CD4-positive, alpha-beta T cell treated with Interleukin-15 for 4 hours (primary cell): Measurements from ENCODE around the gene PHLDB1.
"Not testable (repeated sequence)": the region's sequence is repeated elsewhere in the genome, so short reads cannot be mapped to it uniquely, and the experiment has no call there.

Source experiments
- DNase-seq: peaks from one replicate; pipeline ENCODE4 v3.0.0-alpha.2; 2020; ENCODE audit warnings: low spot score

PHLDB1 gene

DNA sequence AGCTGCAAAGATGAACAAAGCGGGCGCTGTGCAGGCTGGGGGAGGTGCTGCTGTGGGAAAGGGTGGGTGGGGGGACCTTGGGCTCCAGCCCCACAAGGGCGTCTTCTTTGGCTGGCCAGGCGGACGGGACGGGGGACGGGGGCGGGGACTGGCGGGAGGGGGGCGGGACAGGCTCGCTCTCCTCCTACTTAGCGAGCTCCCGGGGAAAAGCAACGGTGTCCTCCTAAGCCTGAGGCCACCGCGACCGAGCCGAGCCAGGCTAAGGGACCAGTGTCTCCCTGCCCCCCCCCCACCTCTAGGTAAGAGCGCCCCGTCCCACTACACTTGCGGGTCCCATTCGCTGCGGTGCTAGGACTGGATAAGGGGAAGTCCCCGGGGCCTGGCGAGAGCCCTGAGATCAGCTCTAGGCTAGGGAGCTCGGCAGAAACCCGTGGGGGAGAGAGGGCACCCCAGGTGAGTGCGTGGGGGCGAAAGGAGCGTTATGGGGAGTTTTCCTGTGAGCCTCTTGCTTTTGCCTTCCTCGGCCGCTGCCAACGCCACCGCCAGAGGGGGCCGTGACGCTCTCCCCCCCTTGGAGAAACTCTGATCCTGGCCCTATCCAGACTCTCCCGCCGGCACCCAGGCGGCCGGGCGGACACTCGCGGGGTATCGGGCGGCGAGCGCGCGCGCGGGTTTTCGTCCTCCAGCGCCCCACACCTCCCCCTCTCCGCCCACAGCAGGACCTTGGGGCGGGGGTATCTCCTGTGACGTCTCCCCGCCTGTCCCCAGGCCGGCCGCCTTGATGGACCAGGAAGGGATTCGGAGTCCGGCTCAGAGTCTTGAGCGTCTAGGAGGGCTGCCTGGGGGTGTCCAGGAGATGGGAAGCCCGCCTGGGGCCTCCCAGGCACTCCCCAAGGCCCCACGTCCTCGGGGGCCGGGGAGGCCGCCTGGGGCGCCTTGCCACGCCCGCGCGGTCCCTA is at the start of gene PHLDB1:
PHLDB1 (plus strand) TSS at position 215 of the 959 bp plus-strand sequence. CDS start 6,222 bp downstream, outside the sequence.
- DNase-seq: peak; percentile 25

DNA sequence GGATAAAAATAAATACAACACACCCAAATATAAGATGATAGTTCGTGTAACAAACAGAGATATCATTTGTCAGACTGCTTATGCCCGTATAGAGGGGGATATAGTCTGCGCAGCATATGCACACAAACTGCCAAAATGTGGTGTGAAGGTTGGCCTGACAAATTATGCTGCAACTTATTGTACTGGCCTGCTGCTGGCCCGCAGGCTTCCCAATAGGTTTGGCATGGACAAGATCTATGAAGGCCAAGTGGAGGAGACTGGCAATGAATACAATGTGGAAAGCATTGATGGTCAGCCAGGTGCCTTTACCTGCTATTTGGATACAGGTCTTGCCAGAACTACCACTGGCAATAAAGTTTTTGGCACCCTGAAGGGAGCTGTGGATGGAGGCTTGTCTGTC is 46.6 kb upstream of the PHLDB1 start:
- no peak for DNase-seq

DNA sequence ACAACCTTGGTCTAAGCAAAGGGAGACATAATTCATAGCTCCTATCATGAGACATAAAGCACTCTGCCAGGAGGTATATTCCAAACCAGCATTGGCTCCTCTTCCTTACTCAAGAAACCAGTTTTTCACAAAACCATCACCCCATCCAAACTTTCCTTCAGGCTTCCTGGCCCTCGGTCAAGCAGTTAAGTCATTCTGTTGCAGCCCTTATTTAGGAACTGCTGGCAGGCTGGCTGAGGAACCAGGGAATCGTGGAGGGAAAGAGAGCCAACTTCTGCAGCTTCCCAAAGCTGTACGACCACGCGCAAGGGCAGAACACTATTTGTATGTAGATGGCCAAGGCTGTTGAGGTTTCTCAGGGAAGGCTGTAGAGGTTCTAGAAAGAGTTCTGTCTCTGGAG is 42.4 kb upstream of the PHLDB1 start:
- no peak for DNase-seq

DNA sequence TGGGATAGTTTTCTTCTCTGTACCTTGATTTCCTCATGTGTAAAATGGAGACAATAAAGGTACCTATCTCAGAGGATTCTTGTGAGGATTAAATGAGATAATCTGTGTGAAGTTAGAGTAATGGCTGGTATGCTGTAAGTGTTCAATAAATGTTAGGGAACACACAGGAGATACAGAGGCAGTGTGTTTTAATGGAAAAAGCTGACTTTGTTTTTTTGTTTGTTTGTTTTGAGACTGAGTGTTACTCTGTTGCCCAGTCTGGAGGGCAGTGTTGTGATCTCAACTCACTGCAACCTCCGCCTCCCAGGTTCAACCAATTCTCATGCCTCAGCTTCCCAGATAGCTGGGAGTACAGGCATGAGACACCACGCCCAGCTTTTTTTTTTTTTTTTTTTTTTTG is 37.7 kb upstream of the PHLDB1 start:
- no peak for DNase-seq

DNA sequence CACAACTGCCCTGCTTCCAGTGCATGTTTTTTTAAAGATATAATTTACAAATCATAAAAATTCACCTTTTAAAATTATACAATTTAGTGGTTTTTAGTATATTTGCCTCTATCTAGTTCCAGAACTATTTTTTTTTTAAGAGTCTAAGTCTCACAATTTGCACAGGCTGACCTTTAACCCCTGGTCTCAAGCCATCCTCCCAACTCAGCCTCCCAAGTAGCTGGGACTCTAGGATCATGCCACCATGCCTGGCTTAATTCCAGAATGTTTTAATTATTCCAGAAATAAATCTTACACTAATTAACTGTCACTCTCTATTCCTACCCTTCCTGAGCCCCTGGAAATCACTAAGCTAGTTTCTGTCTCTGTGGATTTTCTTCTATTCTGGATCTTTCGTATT is 36.6 kb upstream of the PHLDB1 start:
- DNase-seq: no peak

DNA sequence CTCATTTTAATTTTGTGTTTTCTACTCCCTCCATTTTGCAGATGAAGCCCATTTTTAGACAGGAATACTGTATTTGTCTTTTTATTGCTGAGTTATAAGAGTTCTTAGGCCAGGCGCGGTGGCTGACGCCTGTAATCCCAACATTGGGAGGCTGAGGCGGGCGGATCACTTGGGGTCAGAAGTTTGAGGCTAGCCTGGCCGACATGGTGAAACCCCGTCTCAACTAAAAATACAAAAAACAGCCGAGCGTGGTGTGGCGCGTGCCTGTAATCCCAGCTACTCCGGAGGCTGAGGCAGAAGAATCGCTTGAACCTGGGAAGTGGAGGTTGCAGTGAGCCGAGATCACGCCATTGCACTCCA is 35.7 kb upstream of the PHLDB1 start:
- not testable (repeated sequence) for DNase-seq

DNA sequence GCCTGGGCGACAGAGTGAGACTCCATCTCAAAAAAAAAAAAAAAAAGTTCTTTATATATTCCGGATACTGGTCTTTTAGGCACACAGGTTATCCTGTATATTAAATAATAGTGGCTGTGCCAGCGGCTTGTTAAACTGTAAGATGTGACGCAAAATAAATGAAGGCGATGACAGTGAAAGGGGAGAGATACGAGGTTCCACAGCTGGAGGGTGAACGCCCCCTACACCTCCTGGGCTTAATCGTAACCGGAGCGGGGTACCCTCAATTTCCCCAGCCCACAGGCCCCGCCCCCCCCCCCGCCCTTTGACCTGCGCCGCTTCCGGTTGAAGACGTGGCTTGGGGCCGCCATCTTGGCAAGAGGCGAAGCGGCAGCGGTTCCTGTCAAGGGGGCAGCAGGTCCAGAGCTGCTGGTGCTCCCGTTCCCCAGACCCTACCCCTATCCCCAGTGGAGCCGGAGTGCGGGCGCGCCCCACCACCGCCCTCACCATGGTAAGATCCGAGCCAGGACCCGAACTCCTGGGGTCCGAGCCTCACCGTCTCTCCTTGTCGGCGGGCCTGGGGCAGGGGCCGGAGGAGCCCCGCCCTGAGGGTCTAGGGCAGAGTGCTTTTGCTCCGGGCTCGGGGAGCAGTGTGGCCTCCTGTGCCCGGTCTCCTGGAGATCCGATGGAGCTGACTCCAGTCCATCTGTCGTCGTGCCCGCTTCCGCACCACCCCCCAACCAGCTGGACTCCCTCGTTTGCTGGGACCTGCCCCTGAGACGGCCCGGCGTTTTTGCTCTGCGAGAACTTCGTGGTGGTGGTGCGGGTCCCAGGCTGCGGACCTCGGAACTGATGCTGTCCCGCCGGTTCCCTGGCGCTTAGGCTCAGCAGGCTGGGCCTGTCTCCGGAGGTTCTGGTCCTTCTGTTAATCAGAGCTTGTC is 35.1 kb upstream of the PHLDB1 start, which contains the start of gene ARCN1:
ARCN1 (plus strand) TSS at position 349 of the 920 bp plus-strand sequence; CDS start at position 488, 139 bp downstream.
- peak; percentile 76 for DNase-seq

DNA sequence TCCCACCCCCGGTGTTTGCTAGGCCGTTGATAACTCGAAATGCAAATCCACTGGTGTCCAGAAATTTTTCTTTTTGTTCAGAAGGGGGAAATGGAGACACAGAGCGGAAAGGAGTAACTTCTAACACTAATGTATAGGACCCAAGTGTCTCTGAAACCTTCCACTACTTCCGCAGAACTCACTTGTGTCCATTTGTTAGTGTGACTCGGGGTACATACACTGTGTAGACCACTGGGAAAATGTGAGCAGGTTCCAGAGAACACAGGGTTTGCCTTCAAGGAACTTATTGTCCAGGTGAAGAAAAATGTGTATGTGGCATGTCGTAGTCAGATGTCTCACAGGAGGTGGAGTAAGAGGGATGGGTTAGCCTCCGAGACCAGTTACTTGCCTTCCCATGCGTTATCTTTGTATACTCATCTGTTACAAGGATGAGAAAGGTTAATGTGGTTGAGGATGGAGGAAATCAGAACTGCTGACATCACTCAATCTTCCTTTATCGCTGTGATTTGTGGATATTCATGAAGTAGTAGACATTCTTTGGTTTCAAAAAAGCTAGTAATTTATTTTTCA is 34.3 kb upstream of the PHLDB1 start:
- peak; percentile 45 for DNase-seq

DNA sequence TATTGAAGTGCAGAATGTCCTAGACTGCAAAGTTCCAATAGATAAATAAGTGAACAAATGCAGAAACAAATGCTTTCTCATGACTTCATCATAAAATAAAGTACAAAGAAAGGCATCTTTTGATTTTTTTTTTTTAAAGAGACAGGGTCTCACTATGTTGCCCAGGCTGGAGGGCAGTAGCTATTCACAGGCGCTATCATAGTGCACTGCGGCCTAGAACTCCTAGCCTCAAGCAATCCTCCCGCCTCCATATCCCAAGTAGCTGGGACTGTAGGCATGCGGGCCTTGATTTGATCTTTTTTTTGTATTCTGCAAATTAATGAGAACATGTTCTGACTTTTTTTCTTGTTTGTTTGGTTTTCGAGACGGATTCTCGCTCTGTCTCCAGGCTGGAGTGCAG is 32.8 kb upstream of the PHLDB1 start:
- no peak for DNase-seq

DNA sequence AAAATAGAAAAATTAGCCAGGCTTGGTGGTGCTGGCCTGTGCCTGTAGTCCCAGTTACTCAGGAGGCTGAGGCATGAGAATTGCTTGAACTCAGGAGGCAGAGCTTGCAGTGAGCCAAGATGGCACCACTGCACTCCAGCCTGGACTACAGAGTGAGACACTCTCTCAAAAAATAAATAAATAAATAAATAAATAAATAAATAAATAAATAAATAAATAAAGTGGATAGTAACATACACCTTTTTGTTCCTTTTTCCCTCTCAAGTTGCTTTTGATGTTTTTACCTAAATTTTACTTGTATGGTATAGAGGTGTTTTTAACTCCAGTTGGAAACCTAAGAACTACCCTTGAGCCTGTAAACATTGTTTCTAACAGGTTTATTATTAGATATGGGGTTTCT is 29.4 kb upstream of the PHLDB1 start:
- not testable (repeated sequence) for DNase-seq

DNA sequence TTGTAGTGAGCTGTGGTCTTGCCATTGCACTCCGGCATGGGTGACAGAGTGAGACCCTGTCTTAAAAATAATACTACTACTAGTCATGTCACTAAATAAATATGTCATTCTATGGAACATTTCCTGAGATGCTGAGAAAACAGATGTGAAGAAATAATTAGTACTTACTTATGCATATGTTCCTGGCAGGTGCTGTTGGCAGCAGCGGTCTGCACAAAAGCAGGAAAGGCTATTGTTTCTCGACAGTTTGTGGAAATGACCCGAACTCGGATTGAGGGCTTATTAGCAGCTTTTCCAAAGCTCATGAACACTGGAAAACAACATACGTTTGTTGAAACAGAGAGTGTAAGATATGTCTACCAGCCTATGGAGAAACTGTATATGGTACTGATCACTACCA is 26.4 kb upstream of the PHLDB1 start:
- no peak for DNase-seq

DNA sequence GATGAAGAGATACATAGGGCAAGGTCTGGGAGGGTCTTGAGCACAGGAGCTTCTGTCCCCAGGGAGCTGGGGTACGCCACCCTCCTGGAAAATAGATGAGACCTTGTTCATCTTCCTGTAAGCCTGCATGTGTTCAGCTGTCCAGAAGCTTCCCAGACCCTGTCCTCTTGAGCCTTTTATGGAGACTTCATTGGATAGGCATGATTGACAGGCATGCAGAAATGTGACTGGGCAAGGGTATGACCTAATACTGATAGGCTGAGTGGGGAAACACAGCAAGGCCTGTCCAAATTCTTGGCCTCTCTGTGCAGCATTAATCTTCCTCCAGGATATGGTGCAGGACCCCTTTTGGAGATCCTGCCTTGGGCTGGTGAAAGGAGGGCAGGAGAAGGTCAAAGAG is 19.5 kb upstream of the PHLDB1 start:
- DNase-seq: no peak

DNA sequence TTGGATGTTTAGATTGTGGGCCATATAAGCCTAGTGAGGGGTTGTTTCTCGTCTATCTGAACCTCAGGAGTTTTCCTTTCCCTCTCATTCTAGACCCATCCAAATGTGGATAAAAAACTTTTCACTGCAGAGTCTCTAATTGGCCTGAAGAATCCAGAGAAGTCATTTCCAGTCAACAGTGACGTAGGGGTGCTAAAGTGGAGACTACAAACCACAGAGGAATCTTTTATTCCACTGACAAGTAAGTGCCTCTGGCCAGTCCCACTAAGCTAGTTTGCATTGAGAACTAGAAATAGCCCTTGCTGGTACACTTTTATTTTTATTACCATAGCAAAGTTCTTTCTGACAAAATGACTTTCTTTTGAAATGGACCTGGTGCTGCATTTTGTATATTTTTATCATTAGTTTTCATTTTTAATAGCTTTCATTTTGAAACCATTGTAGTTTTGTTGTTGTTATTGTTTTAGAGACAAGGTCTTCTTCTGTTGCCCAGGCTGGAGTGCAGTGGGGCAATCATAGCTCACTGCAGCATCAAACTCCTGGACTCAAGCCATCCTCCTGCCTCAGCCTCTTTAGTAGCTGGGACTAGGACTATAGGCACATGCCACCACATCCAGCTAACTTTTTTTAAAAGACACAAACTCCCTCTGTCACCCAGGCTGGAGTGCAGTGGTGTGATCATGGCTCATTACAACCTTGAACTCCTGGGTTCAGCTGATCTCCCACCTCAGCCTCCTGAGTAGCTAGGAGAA is 14.6 kb upstream of the PHLDB1 start:
- DNase-seq: no peak

DNA sequence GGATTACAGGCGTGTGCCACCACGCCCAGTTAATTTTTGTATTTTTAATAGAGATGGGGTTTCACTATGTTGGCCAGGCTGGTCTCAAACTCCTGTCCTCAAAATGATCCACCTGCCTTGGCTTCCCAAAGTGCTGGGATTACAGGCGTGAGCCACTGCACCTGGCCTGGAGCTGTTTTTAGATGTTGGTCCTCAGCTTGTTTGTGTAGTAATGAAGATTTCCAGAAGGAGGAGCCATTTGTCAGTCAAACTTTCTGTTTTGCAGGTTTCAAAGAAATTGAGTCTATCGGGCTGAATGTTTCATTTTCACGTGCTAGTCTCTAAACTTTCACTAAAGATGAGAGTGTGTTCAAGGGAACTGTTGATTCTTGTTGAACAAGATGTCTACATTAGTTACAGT is 12.4 kb upstream of the PHLDB1 start:
- peak; percentile 71 for DNase-seq

DNA sequence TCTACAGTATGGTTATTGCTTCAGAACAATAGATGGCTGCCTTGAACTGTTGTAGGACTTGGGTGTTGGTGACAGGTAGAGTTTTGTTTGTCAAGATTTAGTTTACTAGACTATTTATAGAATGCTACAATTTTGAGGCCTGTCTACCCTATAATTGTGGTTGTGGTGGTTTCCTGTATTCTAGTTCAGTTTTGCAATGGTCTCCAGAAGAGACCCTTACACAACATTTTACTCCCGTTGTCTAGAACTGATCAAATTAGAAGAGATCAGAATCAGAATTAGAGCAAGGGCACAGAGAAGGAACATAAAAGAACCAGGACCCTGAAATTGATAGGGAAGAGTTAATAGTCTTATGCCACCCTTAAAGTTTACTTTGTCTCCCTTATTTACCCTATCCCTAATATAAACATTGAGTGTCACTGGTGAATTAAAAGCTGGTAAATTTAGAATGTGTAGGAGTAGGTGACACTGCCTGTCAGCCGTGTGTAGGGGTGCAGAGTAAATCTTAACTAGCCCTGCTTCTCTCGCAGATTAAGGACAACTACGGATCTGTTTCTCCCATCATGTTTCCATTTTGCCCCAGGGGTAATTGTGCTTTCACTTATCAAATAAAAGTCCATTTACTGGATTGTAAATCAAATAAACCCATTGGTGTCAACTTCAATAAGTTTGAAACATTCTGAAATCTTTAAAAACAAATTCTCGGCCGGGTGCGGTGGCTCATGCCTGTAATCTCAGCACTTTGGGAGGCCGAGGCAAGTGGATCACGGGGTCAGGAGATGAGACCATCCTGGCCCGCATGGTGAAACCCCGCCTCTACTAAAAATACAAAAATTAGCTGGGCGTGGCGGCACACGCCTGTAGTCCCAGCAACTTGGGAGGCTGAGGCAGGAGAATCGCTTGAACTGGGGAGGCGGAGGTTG is 10.9 kb upstream of the PHLDB1 start:
- no peak for DNase-seq

DNA sequence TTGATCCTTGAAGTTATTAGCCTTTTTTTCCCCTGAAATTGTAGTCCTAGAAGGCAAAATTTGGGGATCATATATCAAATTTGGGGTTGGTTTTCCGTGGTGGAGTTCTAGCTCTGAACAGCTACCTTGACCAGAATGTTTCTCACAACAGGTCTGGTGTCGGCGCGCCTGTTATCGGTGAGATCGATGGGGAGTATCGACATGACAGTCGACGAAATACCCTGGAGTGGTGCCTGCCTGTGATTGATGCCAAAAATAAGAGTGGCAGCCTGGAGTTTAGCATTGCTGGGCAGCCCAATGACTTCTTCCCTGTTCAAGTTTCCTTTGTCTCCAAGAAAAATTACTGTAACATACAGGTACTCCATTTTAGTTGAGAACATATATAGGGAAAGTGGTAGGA is 9.9 kb upstream of the PHLDB1 start:
- no peak for DNase-seq

DNA sequence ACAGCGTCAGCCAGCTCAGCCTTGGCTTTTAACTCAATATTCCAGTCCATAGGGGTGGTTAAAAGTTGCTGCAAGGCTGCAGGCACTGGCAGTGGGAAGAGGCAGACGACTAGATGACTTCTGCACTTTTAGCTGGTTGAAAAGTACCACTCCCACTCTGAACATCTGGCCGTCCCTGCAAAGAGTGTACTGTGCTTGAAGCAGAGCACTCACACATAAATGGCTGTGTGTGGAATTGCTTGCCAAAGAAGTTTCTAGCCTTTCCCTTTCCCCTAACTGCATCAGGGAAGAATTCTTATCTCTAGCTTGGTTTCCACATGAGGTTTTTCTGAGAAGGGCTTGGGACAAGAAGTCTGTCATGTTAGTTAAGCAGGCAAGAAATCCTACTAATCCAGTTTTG is 5.1 kb upstream of the PHLDB1 start:
- DNase-seq: no peak

DNA sequence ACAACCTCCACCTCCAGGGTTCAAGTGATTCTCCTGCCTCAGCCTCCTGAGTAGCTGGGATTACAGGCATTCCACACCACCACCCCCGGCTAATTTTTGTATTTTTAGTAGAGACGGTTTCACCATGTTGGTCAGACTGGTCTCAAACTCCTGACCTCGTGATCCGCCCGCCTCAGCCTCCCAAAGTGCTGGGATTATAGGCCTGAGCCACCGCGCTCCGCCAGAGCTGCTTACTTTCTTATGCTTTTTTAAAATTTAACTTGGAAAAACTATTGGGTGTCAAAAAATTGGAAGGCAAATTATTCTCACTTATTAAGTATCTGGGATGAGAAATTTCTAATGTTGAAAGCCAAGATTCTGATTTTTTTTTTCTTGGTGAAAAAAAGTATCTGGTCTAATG is 3.7 kb upstream of the PHLDB1 start:
- DNase-seq: not testable (repeated sequence)

DNA sequence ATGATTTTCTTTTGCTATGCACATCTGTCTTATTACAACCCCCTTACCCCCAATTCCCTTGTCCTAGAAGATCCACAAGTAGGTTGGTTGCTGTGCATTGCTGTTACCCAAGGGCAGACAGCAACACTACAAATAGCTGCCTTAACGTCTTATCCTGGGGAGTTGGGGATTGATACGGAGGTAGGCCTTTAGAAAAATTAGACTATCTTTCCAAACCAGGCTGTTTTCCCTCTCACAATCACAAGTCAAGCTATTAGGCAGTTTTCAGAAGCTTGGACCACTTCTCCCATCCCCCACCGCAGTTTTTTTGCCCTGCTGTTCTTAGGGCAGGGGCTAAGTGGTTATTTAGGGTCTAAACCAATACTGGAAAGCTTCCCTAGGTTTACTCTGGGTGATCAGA is 2.8 kb upstream of the PHLDB1 start:
- DNase-seq: no peak

DNA sequence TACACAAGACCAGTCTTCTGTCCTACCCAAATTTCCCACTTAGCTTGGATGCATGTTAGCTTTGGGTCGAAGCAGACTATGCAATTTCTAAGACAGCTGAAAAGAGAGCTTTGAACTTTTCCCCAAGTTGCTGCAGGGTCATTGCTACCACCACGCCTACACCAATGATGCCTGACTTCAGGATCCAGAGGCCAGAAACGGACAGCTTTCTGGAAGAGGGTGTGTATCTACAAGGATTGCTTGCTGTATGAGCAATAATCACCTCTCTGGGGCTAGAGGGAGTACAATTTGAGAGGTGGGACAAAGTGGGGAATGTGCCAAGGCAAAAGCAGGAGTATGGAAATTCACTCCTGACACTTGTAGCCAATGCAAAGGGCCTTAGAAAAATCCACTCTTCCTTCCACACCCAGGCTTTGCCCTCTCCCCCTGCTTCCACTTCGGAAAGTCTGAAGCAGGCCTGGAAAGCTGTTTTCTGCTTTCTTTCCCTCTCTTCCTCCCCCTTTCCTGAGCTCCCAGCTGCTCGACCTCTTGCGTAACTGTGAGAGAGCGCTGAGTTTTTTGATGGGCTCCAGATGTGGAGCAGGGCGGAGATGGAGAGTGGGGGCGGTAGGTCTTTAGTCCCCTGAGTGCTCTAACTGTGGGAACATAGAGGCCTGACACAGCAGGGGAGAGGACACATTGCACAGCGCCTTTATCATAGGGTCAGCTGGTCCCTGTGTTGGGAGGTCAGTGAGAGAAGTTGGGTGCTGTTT is 2.1 kb upstream of the PHLDB1 start:
- DNase-seq: no peak
